HepG2 (cell line): Measurements from ENCODE around the gene BICDL2. TPM values are rescaled to one million over a fixed set of nuclear protein-coding genes. Genes with fewer than 3 reads are reported as not detected.

Experiments
- ATAC-seq: fragments of 200-7000 bp; cut with Tn5 transposase; 3 replicates; pipeline ENCODE4 v1.9.1; 2020; ENCODE audit warnings: mild to moderate bottlenecking, moderate library complexity
- BruUV-seq: library from RNA; stranded (reverse); fragments of 400-500 nt; replicated peaks from 2 replicates; lab custom pipeline; 2021; lab: Mats Ljungman, UMichigan
- CTCF ChIA-PET: fragments of 300-600 bp; formaldehyde crosslinking; extraction: SDS; loops from one replicate; lab custom pipeline; 2021; ENCODE audit warnings: low total read pairs, inconsistent platforms, low intra/inter-chr PET ratio; lab: Yijun Ruan, JAX
- POLR2A ChIA-PET: fragments of 350-600 bp; sonication (Branson Sonifier 250); formaldehyde crosslinking; loops from one replicate; lab custom pipeline; 2020; ENCODE audit warnings: antibody characterized with exemption, inconsistent platforms; lab: Yijun Ruan, JAX
- DNase-seq: peaks from one replicate; pipeline ENCODE4 v3.0.0-alpha.2; 2015; ENCODE audit warnings: low spot score
- FAIRE-seq: peaks from 3 replicates; lab custom pipeline; 2011; peaks lifted over from hg19 to GRCh38; lab: Jason Lieb, UNC
- H2AFZ ChIP-seq: one replicate; pipeline ENCODE4 v1.6.1; 2011; ENCODE audit warnings: low read length, inconsistent platforms
- H3K27ac ChIP-seq: fragments of 300-600 bp; 3 replicates; pipeline ENCODE4 v1.8.0; 2011; ENCODE audit warnings: mixed run types, mild to moderate bottlenecking, mixed read lengths, low read length, inconsistent platforms; ENCODE audit not compliant: insufficient read depth; ENCODE audit errors: extremely low read length
- H3K27me3 ChIP-seq, 2 experiments: fragments of 200-600 bp in 1 of 2; 2 replicates in 1 of 2; 3 replicates in 1 of 2; pipeline versions ENCODE4 v1.6.0 to v1.8.0; 2011; ENCODE audit warnings: low read length in 2 of 2, mild to moderate bottlenecking in 2 of 2, moderate library complexity in 2 of 2, inconsistent platforms in 1 of 2; ENCODE audit not compliant: insufficient read depth in 2 of 2, control insufficient read depth in 1 of 2
- H3K36me3 ChIP-seq, 2 experiments: fragments of 200-600 bp in 1 of 2; replicated peaks in 1 of 2; 2 replicates in 1 of 2; 3 replicates in 1 of 2; pipeline versions ENCODE4 v1.5.1 to v1.8.0; 2011; ENCODE audit warnings: low read length in 2 of 2, inconsistent platforms in 1 of 2; ENCODE audit not compliant: insufficient read depth in 2 of 2, control insufficient read depth in 1 of 2
- H3K4me1 ChIP-seq: 2 replicates; pipeline ENCODE4 v1.5.1; 2012; ENCODE audit warnings: low read length, inconsistent platforms; ENCODE audit not compliant: insufficient read depth
- H3K4me2 ChIP-seq: 2 replicates; pipeline ENCODE4 v1.6.0; 2011; ENCODE audit warnings: low read depth, low read length, inconsistent platforms
- H3K4me3 ChIP-seq, 3 experiments: fragments of 200-600 bp in 1 of 3; sonication (generic), shearing (Covaris generic) in 1 of 3; replicated peaks in 1 of 3; 2 replicates each; pipeline ENCODE4 v1.5.1; 2011 to 2016; ENCODE audit warnings: low read length in 3 of 3, inconsistent platforms in 2 of 3, low read depth in 2 of 3, mild to moderate bottlenecking in 2 of 3, control low read depth in 1 of 3, mixed read lengths in 1 of 3; ENCODE audit not compliant: insufficient read depth in 1 of 3
- H3K79me2 ChIP-seq: one replicate; pipeline ENCODE4 v1.6.1; 2011; ENCODE audit warnings: low read length, inconsistent platforms; ENCODE audit not compliant: insufficient read depth
- H3K9ac ChIP-seq: 2 replicates; pipeline ENCODE4 v1.6.0; 2011; ENCODE audit warnings: mild to moderate bottlenecking, low read depth, low read length, inconsistent platforms; ENCODE audit not compliant: insufficient read depth
- H3K9me3 ChIP-seq: 2 replicates; pipeline ENCODE4 v1.5.1; 2012; ENCODE audit warnings: mild to moderate bottlenecking, low read length
- H4K20me1 ChIP-seq: 2 replicates; pipeline ENCODE4 v1.6.0; 2011; ENCODE audit warnings: inconsistent platforms, mild to moderate bottlenecking, low read length, moderate library complexity; ENCODE audit not compliant: insufficient read depth
- IKZF4 ChIP-seq: sonication (generic); formaldehyde crosslinking; IDR thresholded peaks from 2 replicates; pipeline ENCODE4 v1.5.1; 2020; ENCODE audit warnings: borderline replicate concordance, mild to moderate bottlenecking, low read depth, missing genetic modification reagents; ENCODE audit errors: not compliant biosample characterization
- ZFP37 ChIP-seq: sonication (generic); formaldehyde crosslinking; IDR thresholded peaks from 2 replicates; pipeline ENCODE4 v1.4.0; 2020; ENCODE audit warnings: missing genetic modification reagents, borderline replicate concordance
- WGBS: methylation state at CpG from one replicate; pipeline ENCODE4 v1.1.6; 2017; ENCODE audit warnings: low lambda C conversion rate; 5-methylcytosine and 5-hydroxymethylcytosine counted together
- in situ Hi-C: cut with HindIII; loops from 2 replicates; pipeline ENCODE4 v1.10.0; 2017; ENCODE audit warnings: low pct_unique_long_range_greater_than_20kb; ENCODE audit not compliant: extremely low pct_ligation_motif_present
- intact Hi-C: fragments of 100-400 bp; cut with micrococcal nuclease; formaldehyde crosslinking; loops from one replicate; pipeline ENCODE4 v1.10.0; 2022; ENCODE audit not compliant: unreplicated experiment
- polyA plus RNA-seq, 8 experiments: library from polyadenylated mRNA; depleted of rRNA in 3 of 8; stranded (reverse) in 7 of 8; unstranded in 1 of 8; fragments of >200 nt; fragmentation: Illumina TruSeq in 4 of 8; extraction: Trizol in 4 of 8; gene quantifications; 2 replicates each; pipeline versions ENCODE4 v1.2.1 to v1.2.3, GENCODE V29; 2011 to 2016; ENCODE audit warnings: low read depth in 4 of 8, missing spikeins in 1 of 8, mixed read lengths in 1 of 8; ENCODE audit not compliant: insufficient read depth in 1 of 8
- total RNA-seq, 5 experiments: library from RNA; depleted of rRNA; stranded (reverse); fragments of >200 nt; fragmentation: Illumina TruSeq; extraction: Trizol; gene quantifications; 2 replicates each; pipeline ENCODE4 v1.2.3, GENCODE V29; 2016; ENCODE audit warnings: low read depth in 1 of 5

Gene BICDL2
- total and polyA plus RNA-seq, 2 of the 13 experiments (the other 11 are each of a cell fraction or from before 2014, with no cell fraction given), result 0.12 TPM; not detected in 1

GRCh38 chr16:2992383-2993081 lies 44.2 kb downstream of the BICDL2 start:
- Histone ChIP-seq H3K36me3 (no peaks in the 10 kb centered on the region), H3K79me2 (no peaks in the 10 kb centered on the region), H3K9ac (no peak overlapping the region), H3K4me3 (no peak overlapping the region), H3K27ac (no peak overlapping the region), H2AFZ (no peak overlapping the region), H3K4me2 (no peak overlapping the region), H3K27me3 (peaks cover 11 to 28% of the 10 kb centered on the region in 2 experiments; a peak in 4 of 5 replicates), H3K9me3 (no peaks in the 10 kb centered on the region), H3K4me1 (peaks cover 16% of the 10 kb centered on the region; the same call in 1 of the 2 replicates), H4K20me1 (no peaks in the 10 kb centered on the region)
- BruUV-seq, result no TSS peak
- CTCF ChIA-PET, result no interaction called here
- in situ Hi-C loops (no loop called here), intact Hi-C loops (no loop called here)
- no peak for FAIRE-seq
- DNase-seq, result no peak
- TF ChIP-seq ZFP37 (CRISPR knock-in tag), result no peak
- WGBS, result 47% methylated on average over 9 of the region's 14 CpGs
- POLR2A ChIA-PET, result interaction anchor here (1.5 kb wide), 1 partner anchor 12 kb away, joined by 6 read pairs; the partner anchor contains the start of gene PKMYT1
- no peak for ATAC-seq

- CTCF ChIA-PET, result no interaction called here
- no peak for FAIRE-seq
Measured at GRCh38 chr16:2991566-2992261, 45.0 kb downstream of the BICDL2 start.

More at GRCh38 chr16:2991566-2992261, 45.0 kb downstream of the BICDL2 start:
- H3K9ac ChIP-seq, result no peak overlapping the region
- intact Hi-C loops, result no loop called here
- ATAC-seq (peak; percentile 27), DNase-seq (no peak)
- H4K20me1 ChIP-seq, result no peaks in the 10 kb centered on the region
- no peaks in the 10 kb centered on the region for H3K9me3 ChIP-seq
- no peaks in the 10 kb centered on the region for H3K36me3 ChIP-seq
- H3K4me1 ChIP-seq, result peaks cover 16% of the 10 kb centered on the region; the same call in 1 of the 2 replicates
- no peak overlapping the region for H3K4me2 ChIP-seq
- H3K79me2 ChIP-seq, result no peaks in the 10 kb centered on the region
- H3K27me3 ChIP-seq, result peaks cover 11 to 37% of the 10 kb centered on the region in 2 experiments; a peak in 4 of 5 replicates
- POLR2A ChIA-PET, result interaction anchor here (1.5 kb wide), 1 partner anchor 11 kb away, joined by 6 read pairs; the partner anchor contains the start of gene PKMYT1
- H2AFZ ChIP-seq, result no peak overlapping the region
- no peak for TF ChIP-seq IKZF4 (CRISPR knock-in tag)
- no peak overlapping the region for H3K27ac ChIP-seq
- in situ Hi-C loops, result no loop called here
- H3K4me3 ChIP-seq, result no peak overlapping the region
- no TSS peak for BruUV-seq
- 67% methylated on average over 7 of the region's 12 CpGs for WGBS
